BE2C (cell line): Measurements from ENCODE around the gene OS9.

ENCODE experiments used
- DNase-seq: peaks from one replicate; pipeline ENCODE4 v3.0.0-alpha.2; 2020
- H3K27me3 ChIP-seq: fragments of 250-450 bp; sonication (Bioruptor Pico); 2 replicates; pipeline ENCODE4 v1.5.1; 2020; ENCODE audit warnings: mild to moderate bottlenecking
- H3K36me3 ChIP-seq: fragments of 250-450 bp; sonication (Bioruptor Pico); 2 replicates; pipeline ENCODE4 v1.5.1; 2020; ENCODE audit warnings: mild to moderate bottlenecking
- H3K4me1 ChIP-seq: fragments of 250-450 bp; sonication (Bioruptor Pico); 2 replicates; pipeline ENCODE4 v1.5.1; 2020
- H3K4me3 ChIP-seq: 2 replicates; pipeline ENCODE4 v1.5.1; 2011; ENCODE audit warnings: low read depth, low read length
- H3K9me3 ChIP-seq: fragments of 250-450 bp; sonication (Bioruptor Pico); 2 replicates; pipeline ENCODE4 v1.5.1; 2020
- CTCF ChIP-seq: IDR thresholded peaks from 2 replicates; pipeline ENCODE4 v1.5.1; 2012; ENCODE audit warnings: mild to moderate bottlenecking, low read depth, low read length

OS9 gene

GRCh38 chr12:57760347-57760982, 66.5 kb downstream of the OS9 start:
- no peaks in the 10 kb centered on the region for H3K4me1 ChIP-seq
- no peaks in the 10 kb centered on the region for H3K36me3 ChIP-seq
- H3K9me3 ChIP-seq, result no peaks in the 10 kb centered on the region
- TF ChIP-seq CTCF, result no peak
- no peak overlapping the region for H3K4me3 ChIP-seq
- H3K27me3 ChIP-seq, result peaks cover 32% of the 10 kb centered on the region
- no peak for DNase-seq

DNA sequence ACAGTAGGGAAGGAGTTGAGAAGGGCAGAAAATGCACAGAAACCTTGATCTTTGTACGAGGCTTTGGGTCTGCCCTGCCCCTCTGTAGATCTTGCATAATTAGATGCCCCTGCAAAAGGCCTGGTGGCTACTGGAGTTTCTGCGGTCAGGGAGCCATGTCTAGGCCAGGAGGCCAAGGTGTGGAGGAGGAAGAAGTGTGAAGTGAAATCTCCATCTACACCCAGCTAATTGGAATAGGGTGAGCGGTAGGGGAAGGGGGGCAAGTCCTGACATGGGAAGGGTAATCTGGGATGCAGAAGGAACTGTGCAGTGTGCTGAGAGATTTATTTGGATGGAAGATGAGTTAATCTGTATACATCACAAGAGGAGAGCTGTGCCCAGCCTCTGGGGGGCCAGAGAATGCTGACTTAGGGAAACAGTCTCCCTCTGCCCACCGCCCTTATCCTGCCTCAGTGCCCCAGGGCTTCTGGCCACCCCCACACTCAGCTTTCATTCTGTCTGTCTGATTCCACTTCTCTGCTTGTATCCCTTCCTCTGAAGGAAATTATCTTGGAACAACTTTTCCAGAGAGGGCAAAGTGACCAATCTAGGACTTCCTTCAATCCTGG, 67.6 kb downstream of the OS9 start:
- Histone ChIP-seq H3K27me3 (peaks cover 32% of the 10 kb centered on the region), H3K9me3 (no peaks in the 10 kb centered on the region), H3K4me3 (no peak overlapping the region), H3K36me3 (no peaks in the 10 kb centered on the region), H3K4me1 (no peaks in the 10 kb centered on the region)
- TF ChIP-seq CTCF, result no peak
- no peak for DNase-seq

DNA sequence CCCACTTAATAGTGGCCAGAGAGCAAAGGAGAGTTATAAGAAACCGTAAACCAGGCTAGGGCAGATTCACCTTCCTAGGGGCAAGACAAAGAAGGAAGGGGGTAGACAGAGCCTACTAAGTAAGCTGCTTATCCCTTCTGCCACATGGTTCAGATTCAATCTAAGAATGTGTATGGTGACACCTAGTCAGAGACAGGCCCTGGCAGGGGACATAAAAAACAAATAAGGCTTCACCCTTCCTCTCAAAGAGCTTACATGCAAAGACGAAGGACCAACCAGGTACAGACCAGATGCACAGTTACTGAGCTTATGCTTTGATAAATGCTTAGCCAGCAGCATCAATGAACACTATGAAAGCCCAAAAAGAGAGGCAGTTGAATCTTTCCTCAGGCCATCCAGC, 68.5 kb downstream of the OS9 start:
- no peak for TF ChIP-seq CTCF
- no peak overlapping the region for H3K4me3 ChIP-seq
- H3K4me1 ChIP-seq, result peaks cover 5% of the 10 kb centered on the region; the same call in 1 of the 2 replicates
- no peaks in the 10 kb centered on the region for H3K9me3 ChIP-seq
- no peaks in the 10 kb centered on the region for H3K36me3 ChIP-seq
- H3K27me3 ChIP-seq, result peaks cover 37% of the 10 kb centered on the region
- no peak for DNase-seq

- Histone ChIP-seq H3K36me3 (peaks cover 6% of the 10 kb centered on the region; the same call in 1 of the 2 replicates), H3K9me3 (no peaks in the 10 kb centered on the region), H3K4me3 (no peak overlapping the region), H3K27me3 (peaks cover 37% of the 10 kb centered on the region), H3K4me1 (peaks cover 5% of the 10 kb centered on the region; the same call in 1 of the 2 replicates)
- TF ChIP-seq CTCF, result no peak
- DNase-seq, result no peak
Measured at GRCh38 chr12:57763881-57764661, 70.1 kb downstream of the OS9 start.

DNA sequence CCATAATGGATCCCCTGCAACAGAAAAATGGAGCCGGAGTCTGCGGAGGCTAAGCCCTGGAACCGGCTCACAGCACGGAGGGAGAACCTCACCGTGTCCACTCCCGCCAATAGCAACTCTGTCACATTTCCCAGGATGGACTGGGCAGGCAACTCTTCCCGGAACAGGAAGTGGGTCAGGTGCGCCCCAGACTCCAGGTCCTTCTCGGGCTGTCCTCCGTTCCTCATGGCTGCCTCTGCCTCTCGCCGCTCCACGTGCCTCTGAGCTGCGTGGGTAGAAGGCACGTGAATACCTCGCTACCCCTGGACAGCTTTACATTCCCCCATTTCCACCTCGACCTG, 70.7 kb downstream of the OS9 start:
- H3K4me1 ChIP-seq, result peaks cover 5% of the 10 kb centered on the region; the same call in 1 of the 2 replicates
- TF ChIP-seq CTCF, result no peak
- H3K4me3 ChIP-seq, result peak overlapping the region; percentile 41
- H3K9me3 ChIP-seq, result no peaks in the 10 kb centered on the region
- peaks cover 10% of the 10 kb centered on the region for H3K36me3 ChIP-seq
- no peak for DNase-seq
- H3K27me3 ChIP-seq, result peaks cover 37% of the 10 kb centered on the region
